WERI-Rb-1 (cell line): Measurements from ENCODE around the gene MRPL4.

Source experiments
- DNase-seq: peaks from one replicate; pipeline ENCODE4 v3.0.0-alpha.2; 2020
- H3K27ac ChIP-seq: fragments of 250-450 bp; sonication (Bioruptor Pico); 2 replicates; pipeline ENCODE4 v1.5.1; 2020; ENCODE audit warnings: mild to moderate bottlenecking, moderate library complexity
- H3K27me3 ChIP-seq: fragments of 250-450 bp; sonication (Bioruptor Pico); 2 replicates; pipeline ENCODE4 v1.5.1; 2021; ENCODE audit warnings: mild to moderate bottlenecking, low read depth, moderate library complexity; ENCODE audit not compliant: insufficient read depth, severe bottlenecking
- H3K36me3 ChIP-seq: fragments of 250-450 bp; sonication (Bioruptor Pico); 2 replicates; pipeline ENCODE4 v1.5.1; 2020; ENCODE audit warnings: mild to moderate bottlenecking, moderate library complexity
- H3K4me3 ChIP-seq: 2 replicates; pipeline ENCODE4 v1.5.1; 2011; ENCODE audit warnings: low read depth, mild to moderate bottlenecking, control low read depth, low read length
- H3K9me3 ChIP-seq: fragments of 250-450 bp; sonication (Bioruptor Pico); 2 replicates; pipeline ENCODE4 v1.5.1; 2021; ENCODE audit warnings: mild to moderate bottlenecking, moderate library complexity; ENCODE audit not compliant: severe bottlenecking
- TF ChIP-seq, protein P1 (sequence below): IDR thresholded peaks from 2 replicates; pipeline ENCODE4 v1.5.1; 2011; ENCODE audit warnings: low read depth, mild to moderate bottlenecking, control low read depth, inconsistent platforms, low read length

The MRPL4 gene

GRCh38 chr19:10289167-10289835 lies 37.3 kb downstream of the MRPL4 start:
- DNase-seq, result peak; percentile 75
- TF ChIP-seq, protein P1, sequence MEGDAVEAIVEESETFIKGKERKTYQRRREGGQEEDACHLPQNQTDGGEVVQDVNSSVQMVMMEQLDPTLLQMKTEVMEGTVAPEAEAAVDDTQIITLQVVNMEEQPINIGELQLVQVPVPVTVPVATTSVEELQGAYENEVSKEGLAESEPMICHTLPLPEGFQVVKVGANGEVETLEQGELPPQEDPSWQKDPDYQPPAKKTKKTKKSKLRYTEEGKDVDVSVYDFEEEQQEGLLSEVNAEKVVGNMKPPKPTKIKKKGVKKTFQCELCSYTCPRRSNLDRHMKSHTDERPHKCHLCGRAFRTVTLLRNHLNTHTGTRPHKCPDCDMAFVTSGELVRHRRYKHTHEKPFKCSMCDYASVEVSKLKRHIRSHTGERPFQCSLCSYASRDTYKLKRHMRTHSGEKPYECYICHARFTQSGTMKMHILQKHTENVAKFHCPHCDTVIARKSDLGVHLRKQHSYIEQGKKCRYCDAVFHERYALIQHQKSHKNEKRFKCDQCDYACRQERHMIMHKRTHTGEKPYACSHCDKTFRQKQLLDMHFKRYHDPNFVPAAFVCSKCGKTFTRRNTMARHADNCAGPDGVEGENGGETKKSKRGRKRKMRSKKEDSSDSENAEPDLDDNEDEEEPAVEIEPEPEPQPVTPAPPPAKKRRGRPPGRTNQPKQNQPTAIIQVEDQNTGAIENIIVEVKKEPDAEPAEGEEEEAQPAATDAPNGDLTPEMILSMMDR, result peak; percentile 32; the same call in 1 of the 2 replicates
- Histone ChIP-seq H3K4me3 (peak overlapping the region; percentile 63), H3K27ac (no peak overlapping the region), H3K27me3 (peaks cover 9% of the 10 kb centered on the region), H3K36me3 (peaks cover 9% of the 10 kb centered on the region), H3K9me3 (no peaks in the 10 kb centered on the region)

DNA sequence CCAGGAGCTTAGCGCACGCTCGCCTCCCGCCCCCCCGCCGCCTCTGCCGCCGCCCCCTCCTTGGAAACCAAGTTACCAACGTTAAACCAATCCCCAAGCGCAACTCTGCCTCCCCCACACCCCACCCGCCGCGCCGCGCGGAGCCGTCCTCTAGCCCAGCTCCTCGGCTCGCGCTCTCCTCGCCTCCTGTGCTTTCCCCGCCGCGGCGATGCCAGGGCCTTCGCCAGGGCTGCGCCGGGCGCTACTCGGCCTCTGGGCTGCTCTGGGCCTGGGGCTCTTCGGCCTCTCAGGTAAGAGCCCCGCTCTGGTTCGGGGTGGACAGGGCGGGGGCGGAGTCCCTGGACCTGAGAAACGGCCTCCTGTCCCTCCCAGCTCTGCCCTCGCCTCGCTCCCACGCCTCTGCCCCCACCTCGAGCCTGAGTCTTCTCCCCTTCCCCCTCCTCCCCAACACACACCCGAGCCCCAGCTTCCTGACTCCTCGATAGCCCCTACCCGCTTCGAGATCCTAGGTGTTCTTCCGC lies 37.9 kb downstream of the MRPL4 start, which contains the start of gene ICAM5:
TSS of gene ICAM5 (plus strand) at position 117 of the 521 bp plus-strand sequence. CDS start at position 209, 92 bp downstream.
- Histone ChIP-seq H3K27me3 (peaks cover 9% of the 10 kb centered on the region), H3K9me3 (no peaks in the 10 kb centered on the region), H3K27ac (no peak within 1 kb of the TSS), H3K4me3 (peak within 1 kb of the TSS; percentile 63), H3K36me3 (peaks cover 15% of the 10 kb centered on the region)
- DNase-seq, result peak; percentile 49
- TF ChIP-seq, protein P1, result no peak

DNA sequence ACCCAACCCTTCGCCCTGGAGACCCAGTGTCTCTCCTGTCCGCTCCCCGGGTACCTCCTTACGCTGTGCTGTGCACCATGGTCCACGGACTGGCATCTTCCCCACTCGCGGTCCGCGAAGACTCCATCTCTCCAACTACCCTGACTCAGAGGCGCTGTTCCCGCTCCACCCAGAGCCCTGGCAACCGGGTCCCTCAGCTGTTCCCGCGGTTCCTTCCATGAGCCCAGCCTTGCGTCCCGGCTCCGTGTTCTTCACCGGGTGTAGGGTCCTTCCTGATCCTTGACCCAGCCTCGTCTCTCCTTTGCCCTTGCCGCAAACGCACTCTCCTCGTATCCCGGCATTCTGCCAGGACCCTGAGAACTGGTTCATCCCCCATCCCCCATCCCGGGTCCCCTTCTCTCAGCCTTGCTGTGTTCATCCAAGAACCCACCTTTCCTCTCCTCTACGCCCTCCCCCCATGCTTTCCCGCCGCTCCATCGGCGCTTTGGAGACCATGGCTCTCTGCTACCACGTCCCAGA lies 38.4 kb downstream of the MRPL4 start:
- TF ChIP-seq, protein P1, result no peak
- no peak overlapping the region for H3K27ac ChIP-seq
- H3K36me3 ChIP-seq, result peaks cover 20% of the 10 kb centered on the region
- H3K4me3 ChIP-seq, result peak overlapping the region; percentile 63
- DNase-seq, result no peak
- H3K9me3 ChIP-seq, result no peaks in the 10 kb centered on the region
- peaks cover 9% of the 10 kb centered on the region for H3K27me3 ChIP-seq

GRCh38 chr19:10290876-10291553 lies 39.0 kb downstream of the MRPL4 start:
- peak; percentile 80 for DNase-seq
- Histone ChIP-seq H3K36me3 (peaks cover 24% of the 10 kb centered on the region), H3K27ac (no peak overlapping the region)

GRCh38 chr19:10291554-10292205 lies 39.7 kb downstream of the MRPL4 start:
- Histone ChIP-seq H3K27ac (no peak overlapping the region), H3K9me3 (no peaks in the 10 kb centered on the region), H3K36me3 (peaks cover 25% of the 10 kb centered on the region), H3K4me3 (peak overlapping the region; percentile 63), H3K27me3 (peaks cover 9% of the 10 kb centered on the region)
- DNase-seq, result no peak
- TF ChIP-seq, protein P1, result no peak

More at GRCh38 chr19:10290876-10291553, 39.0 kb downstream of the MRPL4 start:
- H3K9me3 ChIP-seq, result no peaks in the 10 kb centered on the region
- TF ChIP-seq, protein P1, result no peak
- peak overlapping the region; percentile 63 for H3K4me3 ChIP-seq
- H3K27me3 ChIP-seq, result peaks cover 9% of the 10 kb centered on the region
